HG03558 (cell line): ENCODE results near the gene MAP4K3.

ENCODE experiments used
- ATAC-seq: cut with Tn5 transposase; IDR thresholded peaks from one replicate; pipeline ENCODE4 v1.9.1; 2021; ENCODE audit warnings: moderate number of reproducible peaks; ENCODE audit not compliant: unreplicated experiment; ENCODE audit errors: extremely low read depth

The MAP4K3 gene

GRCh38 chr2:39320162-39320561, 116.9 kb downstream of the MAP4K3 start:
- ATAC-seq, result no peak

- no peak for ATAC-seq
Observed at GRCh38 chr2:39313575-39313974, 123.5 kb downstream of the MAP4K3 start.

GRCh38 chr2:39311469-39311868, 125.6 kb downstream of the MAP4K3 start:
- no peak for ATAC-seq

GRCh38 chr2:39308778-39309177, 128.3 kb downstream of the MAP4K3 start:
- no peak for ATAC-seq

GRCh38 chr2:39306626-39307025, 130.5 kb downstream of the MAP4K3 start:
- no peak for ATAC-seq

- no peak for ATAC-seq
Observed at GRCh38 chr2:39304729-39305128, 132.4 kb downstream of the MAP4K3 start.

GRCh38 chr2:39304200-39304599, 132.9 kb downstream of the MAP4K3 start:
- ATAC-seq, result no peak

- no peak for ATAC-seq
Observed at GRCh38 chr2:39301352-39301751, 135.7 kb downstream of the MAP4K3 start.

GRCh38 chr2:39300044-39300978, 136.8 kb downstream of the MAP4K3 start:
- ATAC-seq, result no peak

- ATAC-seq, result no peak
Observed at GRCh38 chr2:39290433-39290832, 146.7 kb downstream of the MAP4K3 start.

- no peak for ATAC-seq
Observed at GRCh38 chr2:39289609-39290008, 147.5 kb downstream of the MAP4K3 start.

GRCh38 chr2:39283561-39283960, 153.5 kb downstream of the MAP4K3 start:
- ATAC-seq, result no peak

- ATAC-seq, result no peak
Observed at GRCh38 chr2:39281391-39281790, 155.7 kb downstream of the MAP4K3 start.

- no peak for ATAC-seq
Observed at GRCh38 chr2:39275016-39275415, 162.1 kb downstream of the MAP4K3 start.

- no peak for ATAC-seq
Observed at GRCh38 chr2:39269941-39270340, 167.1 kb downstream of the MAP4K3 start.

- no peak for ATAC-seq
Observed at GRCh38 chr2:39266916-39267434, 170.1 kb downstream of the MAP4K3 start.

- peak; percentile 48 for ATAC-seq
Observed at GRCh38 chr2:39266139-39266805, 170.8 kb downstream of the MAP4K3 start.

- no peak for ATAC-seq
Observed at GRCh38 chr2:39265315-39265714, 171.8 kb downstream of the MAP4K3 start.

GRCh38 chr2:39264733-39265132, 172.4 kb downstream of the MAP4K3 start:
- ATAC-seq, result peak; percentile 36

GRCh38 chr2:39260087-39260486, 177.0 kb downstream of the MAP4K3 start:
- ATAC-seq, result no peak

- ATAC-seq, result no peak
Observed at GRCh38 chr2:39256040-39256439, 181.0 kb downstream of the MAP4K3 start.
